NCI-H526 (cell line): Measurements from ENCODE around the gene CSNK2A1.
A peak's percentile ranks its signal among the peaks of the same experiment; 100 is the strongest.
"Not testable (repeated sequence)": the region's sequence is repeated elsewhere in the genome, so short reads cannot be mapped to it uniquely, and the experiment has no call there.

Experiments used
- DNase-seq, 2 experiments: peaks; one replicate each; lab custom pipeline; 2025; lab: John Stamatoyannopoulos, UW

Gene CSNK2A1

GRCh38 chr20:533526-533925 lies 10.1 kb downstream of the CSNK2A1 start:
- DNase-seq = no peak

GRCh38 chr20:532530-532929 lies 11.1 kb downstream of the CSNK2A1 start:
- DNase-seq = no peak

DNA sequence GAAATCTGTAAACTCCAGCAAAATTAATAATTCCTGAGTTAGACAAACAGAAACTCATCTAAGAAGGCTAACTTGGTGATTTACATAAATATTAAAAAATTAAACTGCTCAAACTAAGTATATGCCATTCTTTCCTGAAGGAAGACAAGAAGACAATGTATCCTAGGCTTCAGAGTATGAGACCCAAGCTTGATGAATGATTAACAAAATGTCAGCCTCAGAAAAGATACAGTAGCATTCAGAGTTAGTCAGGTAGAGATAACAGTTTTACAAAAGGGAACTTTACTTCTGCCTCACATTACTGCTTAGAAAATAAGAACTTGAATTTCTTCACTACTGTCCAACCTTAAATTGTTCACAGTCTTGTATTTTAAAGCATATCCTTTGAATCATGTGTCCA lies 12.0 kb downstream of the CSNK2A1 start:
- no peak for DNase-seq

GRCh38 chr20:530321-530720 lies 13.3 kb downstream of the CSNK2A1 start:
- DNase-seq = no peak

DNA sequence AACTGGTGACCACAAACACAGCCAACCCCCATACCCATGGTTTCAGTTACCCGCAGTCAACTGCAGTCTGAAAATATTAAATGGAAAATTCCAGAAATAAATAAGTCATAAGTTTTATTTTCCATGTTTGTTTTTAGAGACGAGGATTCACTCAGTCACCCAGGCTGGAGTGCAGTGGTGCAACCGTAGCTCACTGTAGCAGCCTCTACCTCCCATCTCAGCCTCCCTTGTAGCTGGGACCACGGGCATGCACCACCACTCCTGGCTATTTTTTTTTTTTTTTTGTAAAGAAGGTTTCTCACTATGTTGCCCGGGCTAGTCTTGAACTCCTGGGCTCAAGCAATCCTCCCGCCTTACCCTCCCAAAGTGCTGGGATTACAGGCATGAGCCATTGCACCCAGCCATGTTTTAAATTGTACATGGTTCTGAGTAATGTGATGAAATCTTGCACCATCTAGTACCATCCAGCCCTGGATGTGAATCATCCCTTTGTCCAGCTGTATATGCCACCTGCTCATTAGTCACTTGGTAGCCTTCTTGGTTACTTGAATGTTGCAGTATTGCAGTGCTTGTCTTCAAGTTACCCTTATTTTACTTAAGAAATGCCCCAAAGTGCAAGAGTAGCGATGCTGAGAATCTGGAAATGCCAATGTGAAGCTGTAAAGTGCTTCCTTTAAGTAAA lies 14.5 kb downstream of the CSNK2A1 start:
- no peak for DNase-seq

GRCh38 chr20:527571-527886 lies 16.1 kb downstream of the CSNK2A1 start:
- no peak for DNase-seq

GRCh38 chr20:521860-522259 lies 21.7 kb downstream of the CSNK2A1 start:
- no peak for DNase-seq

- no peak for DNase-seq
Measured at GRCh38 chr20:519999-520398, 23.6 kb downstream of the CSNK2A1 start.

- no peak for DNase-seq
Measured at GRCh38 chr20:517221-517620, 26.4 kb downstream of the CSNK2A1 start.

GRCh38 chr20:516799-517198 lies 26.8 kb downstream of the CSNK2A1 start:
- DNase-seq = no peak

DNA sequence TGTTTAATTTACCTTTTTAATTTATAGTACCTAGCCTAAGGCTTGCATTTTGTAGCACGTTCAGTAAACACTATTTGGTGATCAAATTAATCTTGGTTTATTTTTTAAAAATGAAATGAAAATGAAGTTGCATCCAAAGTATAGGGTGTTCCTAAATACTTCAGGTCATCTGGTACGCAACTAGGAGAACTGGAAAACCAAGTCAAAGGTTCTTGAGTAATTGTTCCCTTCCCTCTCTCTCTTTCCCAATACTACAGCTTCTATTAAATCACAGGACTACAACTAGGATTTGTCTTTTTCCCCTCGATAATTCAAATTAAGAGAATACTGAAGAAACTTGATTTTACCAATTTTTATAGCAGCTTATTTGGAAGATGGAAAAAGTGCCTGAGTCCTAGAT lies 27.9 kb downstream of the CSNK2A1 start:
- no peak for DNase-seq

DNA sequence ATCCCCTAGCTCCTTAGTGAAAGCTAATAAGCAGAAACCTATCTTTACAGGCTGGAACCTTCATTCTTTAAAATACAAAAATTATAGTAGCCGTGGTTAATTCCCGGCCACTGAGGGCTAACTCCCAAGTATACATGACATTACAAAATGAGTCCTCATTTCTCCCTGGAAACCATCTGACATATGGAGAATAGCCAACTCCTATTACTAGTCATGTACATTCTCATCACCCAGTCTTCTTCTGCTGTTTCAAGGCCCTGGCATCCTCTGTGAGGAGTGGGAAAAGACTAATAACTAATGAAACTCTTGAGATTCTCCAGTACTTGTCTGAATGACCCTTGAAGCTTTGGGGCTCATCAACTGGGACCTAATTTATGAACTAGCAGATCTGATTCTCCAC lies 30.2 kb downstream of the CSNK2A1 start:
- DNase-seq = no peak

- peak; percentile 39 to 61 for DNase-seq
Measured at GRCh38 chr20:510328-511057, 33.1 kb downstream of the CSNK2A1 start.

- not testable (repeated sequence) for DNase-seq
Measured at GRCh38 chr20:508364-508787, 35.2 kb downstream of the CSNK2A1 start.

GRCh38 chr20:507761-508332 lies 35.7 kb downstream of the CSNK2A1 start:
- no peak for DNase-seq

DNA sequence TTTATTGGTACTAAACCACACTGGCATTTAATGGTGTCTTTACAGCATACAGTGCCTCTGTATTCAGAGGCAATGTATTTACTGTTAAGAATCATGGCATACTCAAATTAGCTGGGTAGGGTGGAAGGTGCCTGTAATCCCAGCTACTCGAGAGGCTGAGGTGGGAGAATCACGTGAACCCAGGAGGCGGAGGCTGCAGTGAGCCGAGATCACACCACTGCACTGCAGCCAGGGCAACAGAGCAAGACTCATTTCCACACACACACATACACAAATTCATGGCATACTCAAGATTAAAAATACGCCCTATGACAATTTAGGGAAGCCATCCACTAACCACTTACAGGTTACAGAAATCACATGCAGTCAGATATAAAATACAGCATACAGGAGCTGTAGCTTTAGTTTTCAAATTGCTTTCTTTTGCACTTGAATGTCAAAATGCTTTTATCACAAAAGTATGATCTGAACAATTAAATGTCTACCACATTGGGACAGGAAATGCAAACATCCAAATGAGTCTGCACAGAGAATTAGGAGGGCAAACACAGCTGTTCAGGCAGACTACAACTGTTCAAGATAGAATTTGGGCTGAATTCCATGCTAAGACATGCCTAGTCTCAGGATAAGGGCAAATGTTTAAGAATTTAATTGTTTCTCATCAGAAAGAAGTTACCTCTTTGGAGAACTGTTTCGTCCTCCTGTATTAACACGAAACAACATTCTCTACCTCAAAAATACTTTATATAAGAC lies 36.4 kb downstream of the CSNK2A1 start:
- DNase-seq = no peak

DNA sequence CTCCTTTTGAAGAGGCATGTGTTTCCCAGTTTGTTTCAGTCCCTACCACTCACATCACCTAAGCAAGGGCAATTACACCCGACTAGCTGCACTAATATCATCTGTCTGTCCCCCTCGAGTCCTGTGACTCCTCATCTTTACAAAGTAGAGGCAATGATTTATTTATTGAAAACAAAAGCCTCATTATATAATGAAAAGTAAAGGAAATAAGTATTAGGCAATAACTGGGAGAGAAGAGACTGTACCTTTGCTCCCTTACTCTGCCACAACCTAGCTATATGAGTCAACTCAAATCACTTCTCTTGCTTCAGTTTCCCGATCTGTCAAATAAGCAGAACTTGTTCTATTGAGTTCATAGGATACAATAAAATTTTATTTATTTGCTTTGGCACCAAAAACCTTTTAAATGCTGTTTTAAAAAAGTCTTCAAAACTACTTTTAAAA lies 38.9 kb downstream of the CSNK2A1 start:
- no peak for DNase-seq

DNA sequence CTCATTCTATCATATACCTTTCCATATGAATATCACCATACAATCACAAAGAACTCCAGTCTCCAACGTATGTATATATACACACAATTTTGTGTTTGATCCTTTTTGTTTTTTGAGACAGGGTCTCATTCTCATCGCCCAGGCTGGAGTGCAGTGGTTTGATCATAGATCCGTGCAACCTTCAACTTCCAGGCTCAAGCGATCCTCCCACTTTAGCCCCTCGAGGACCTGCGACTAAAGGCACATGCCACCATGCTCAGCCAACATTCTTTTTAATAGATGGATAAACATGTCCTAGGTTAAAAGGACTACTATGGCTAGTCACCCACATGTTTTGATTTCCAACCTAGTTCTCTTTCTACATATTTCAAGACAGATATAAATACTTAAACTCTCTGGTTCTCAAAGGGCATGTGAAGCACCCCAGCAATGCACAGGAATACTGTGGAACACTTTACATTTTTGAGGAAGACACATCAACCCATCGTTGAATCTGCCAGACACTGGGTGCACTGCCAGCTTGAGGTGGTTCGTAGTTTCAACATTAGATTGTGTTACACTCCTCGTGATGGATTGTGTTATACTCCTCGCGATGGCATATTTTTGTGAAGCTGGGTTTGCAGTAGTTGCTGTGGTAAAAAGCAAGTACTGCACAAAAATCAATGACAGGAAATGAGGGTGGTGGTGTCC lies 40.4 kb downstream of the CSNK2A1 start:
- DNase-seq = no peak

DNA sequence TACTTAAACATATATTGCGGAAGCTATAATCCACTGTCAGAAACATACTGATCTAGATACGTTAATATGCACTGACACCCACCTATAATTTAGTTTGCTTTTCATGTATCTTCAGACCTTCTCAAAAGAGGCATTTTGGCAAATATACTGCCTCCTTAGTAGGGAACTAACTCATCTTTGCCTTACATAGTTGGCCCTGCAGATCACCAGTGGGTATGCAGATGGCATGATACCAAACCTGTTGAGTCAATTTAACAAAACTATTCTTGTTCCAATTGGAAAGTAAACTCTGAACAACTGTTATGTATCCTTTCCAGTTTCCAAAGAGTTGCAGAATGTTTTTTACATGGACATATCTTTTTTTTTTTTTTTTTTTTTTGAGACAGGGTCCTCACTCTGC lies 45.6 kb downstream of the CSNK2A1 start:
- no peak for DNase-seq

- DNase-seq = no peak
Measured at GRCh38 chr20:496126-496696, 47.4 kb downstream of the CSNK2A1 start.

GRCh38 chr20:492159-492558 lies 51.4 kb downstream of the CSNK2A1 start:
- no peak for DNase-seq

GRCh38 chr20:487655-488054 lies 55.9 kb downstream of the CSNK2A1 start:
- DNase-seq = no peak
